HG02884 (cell line): Measurements from ENCODE around the gene PXDC1.

ENCODE experiments used
- ATAC-seq: cut with Tn5 transposase; IDR thresholded peaks from one replicate; pipeline ENCODE4 v1.9.1; 2021; ENCODE audit warnings: mild to moderate bottlenecking, moderate library complexity; ENCODE audit not compliant: unreplicated experiment

Gene PXDC1

DNA sequence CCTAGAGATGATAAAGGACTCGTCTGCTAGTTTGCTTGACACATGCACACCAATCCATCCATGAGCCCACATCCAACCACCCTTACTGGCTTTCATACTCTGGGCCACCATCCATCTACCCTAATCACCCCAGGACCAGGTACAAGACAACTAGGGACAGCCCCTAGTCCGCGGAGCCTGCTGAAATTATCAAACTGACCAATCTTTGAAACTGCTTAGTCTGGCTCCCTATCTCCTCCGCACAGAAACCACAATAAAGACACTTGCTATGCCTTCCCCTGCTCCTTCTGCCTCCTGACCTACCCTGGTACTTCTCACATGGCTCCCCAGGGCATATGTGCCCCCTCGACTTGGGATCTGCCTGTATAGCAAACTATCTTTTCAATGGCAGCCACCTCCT is 33.1 kb downstream of the PXDC1 start:
- no peak for ATAC-seq

DNA sequence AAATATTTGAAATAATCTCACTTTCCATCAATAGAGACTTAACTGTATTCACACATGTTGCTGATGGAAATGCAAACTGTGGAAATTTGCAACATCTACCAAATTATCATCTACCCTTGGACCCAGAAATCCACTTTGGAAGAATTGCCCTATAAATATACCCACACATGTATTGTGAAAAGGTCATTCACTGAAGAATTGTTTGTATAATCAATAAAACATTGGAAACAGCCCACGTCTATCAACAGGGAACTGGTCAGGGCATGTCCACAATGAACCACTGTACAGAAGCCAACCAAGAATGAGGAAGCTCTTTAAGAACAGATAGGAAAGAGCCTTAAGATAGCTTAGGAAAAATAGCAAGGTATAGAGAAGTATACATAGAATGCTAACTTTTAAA is 36.2 kb downstream of the PXDC1 start:
- no peak for ATAC-seq

DNA sequence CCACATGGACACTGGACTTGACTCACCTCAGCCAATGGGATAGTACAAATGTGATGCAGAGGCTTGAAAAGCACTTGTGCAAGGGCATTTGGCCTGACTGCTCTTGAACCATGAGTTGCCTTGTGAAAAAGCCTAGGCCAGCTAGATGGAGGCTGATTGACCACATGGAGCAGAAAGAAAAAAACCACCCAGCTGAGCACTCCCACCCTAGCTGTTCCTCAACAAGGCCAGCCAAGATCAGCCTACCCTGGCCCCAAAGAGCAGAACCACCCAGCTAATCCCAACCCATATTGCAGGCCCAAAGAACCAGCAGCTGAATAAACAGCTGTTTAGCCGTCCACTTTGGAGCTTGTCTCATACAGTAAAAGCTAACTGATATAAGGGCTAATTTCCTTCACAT is 36.7 kb downstream of the PXDC1 start:
- no peak for ATAC-seq

- no peak for ATAC-seq
Observed at GRCh38 chr6:3714111-3714510, 37.4 kb downstream of the PXDC1 start.

GRCh38 chr6:3712827-3713665 is 38.5 kb downstream of the PXDC1 start:
- ATAC-seq, result no peak

DNA sequence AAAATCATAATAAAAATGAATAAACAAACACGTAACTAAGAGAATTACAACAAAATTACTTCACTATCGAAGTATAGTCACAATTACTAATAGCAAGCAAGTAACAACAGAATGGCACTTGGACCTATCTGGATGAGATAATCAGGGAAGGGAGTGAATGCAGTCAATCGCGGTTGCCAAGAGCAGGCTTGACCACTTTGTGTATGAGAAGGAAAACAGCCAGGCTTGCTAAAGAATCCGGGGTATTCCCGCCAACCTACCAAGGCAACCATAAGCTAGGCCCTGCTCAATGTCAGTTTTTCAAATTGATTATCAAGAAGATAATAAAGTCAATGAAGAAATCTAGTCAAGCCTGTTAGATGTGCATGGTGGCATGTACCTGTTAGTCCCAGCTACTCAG is 39.7 kb downstream of the PXDC1 start:
- ATAC-seq, result no peak

DNA sequence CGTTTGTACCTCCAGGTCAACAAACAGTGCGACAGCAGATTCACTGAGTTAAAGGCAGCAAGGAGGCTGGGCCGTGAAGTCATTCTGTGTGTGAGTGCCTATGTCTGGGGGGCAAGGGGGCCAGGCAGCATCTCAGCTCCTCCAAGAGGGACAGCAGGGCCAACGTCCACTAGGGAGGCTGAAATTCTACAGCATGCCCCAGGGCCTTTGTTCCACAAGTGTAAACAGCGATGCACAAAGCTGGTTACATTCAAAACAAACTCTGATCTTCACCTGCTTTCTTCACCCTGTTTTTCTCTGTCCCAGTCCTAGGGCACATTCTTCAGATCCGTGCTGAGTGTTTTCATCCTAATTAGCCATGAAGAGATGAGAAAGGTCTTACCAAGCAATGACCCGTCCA is 41.1 kb downstream of the PXDC1 start:
- ATAC-seq, result no peak

GRCh38 chr6:3708540-3708939 is 43.0 kb downstream of the PXDC1 start:
- ATAC-seq, result no peak

- no peak for ATAC-seq
Observed at GRCh38 chr6:3707751-3708412, 43.6 kb downstream of the PXDC1 start.

GRCh38 chr6:3707024-3707423 is 44.5 kb downstream of the PXDC1 start:
- ATAC-seq, result no peak

GRCh38 chr6:3706547-3706946 is 45.0 kb downstream of the PXDC1 start:
- no peak for ATAC-seq

DNA sequence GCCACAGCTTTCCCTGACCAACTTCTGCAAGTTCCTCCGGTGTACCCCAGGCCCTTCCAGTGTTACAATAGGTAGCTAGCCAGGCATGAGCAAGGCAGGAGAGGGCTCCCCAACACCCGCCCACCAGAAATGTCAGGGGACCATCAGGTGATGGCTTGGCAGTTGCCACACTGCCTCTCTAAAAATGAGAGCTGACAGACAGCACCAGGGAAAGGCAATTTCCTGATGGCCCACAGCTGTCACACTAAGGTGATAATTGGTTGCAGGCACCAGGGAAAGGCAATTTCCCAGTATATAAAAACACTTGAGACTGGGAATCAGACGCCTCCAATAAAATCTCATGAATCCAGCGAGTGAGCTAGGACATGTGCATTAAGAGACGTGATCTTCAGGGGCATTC is 49.9 kb downstream of the PXDC1 start:
- ATAC-seq, result no peak

GRCh38 chr6:3699231-3699630 is 52.3 kb downstream of the PXDC1 start:
- ATAC-seq, result no peak

- ATAC-seq, result no peak
Observed at GRCh38 chr6:3698021-3698420, 53.5 kb downstream of the PXDC1 start.

- ATAC-seq, result no peak
Observed at GRCh38 chr6:3697609-3698008, 53.9 kb downstream of the PXDC1 start.

- no peak for ATAC-seq
Observed at GRCh38 chr6:3696525-3697088, 54.9 kb downstream of the PXDC1 start.

DNA sequence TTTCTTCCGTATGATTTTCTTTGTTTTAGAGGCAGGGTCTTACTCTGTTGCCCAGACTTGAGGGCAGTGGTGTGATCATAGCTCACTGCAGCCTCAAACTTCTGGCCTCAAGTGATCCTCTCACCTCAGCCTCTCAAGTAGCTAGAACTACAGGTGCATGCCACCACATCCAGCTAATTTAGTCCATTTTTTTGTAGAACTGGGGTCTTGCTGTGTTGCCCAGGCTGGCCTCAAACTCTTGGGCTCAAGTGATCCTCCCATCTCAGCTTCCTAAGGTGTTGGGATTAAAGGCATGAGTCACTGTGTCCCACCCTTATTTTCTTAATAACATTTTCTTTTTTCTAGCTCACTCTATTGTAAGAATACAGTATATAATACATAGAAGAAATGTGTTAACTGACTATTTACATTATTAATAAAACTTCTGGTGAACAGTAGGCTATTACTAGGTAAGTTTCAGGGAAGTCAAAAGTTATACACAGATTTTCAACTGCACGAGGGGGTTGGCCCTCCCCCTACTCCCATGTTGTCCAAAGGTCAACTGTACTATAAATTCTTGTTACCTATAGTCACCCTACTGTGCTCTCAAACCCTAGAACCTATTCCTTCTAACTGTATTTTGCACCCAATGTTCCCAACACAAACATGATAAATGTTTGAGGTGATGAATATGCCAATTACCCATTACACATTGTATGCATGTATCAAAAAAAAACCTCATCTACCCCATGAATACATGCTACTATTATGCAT is 56.3 kb downstream of the PXDC1 start:
- no peak for ATAC-seq

DNA sequence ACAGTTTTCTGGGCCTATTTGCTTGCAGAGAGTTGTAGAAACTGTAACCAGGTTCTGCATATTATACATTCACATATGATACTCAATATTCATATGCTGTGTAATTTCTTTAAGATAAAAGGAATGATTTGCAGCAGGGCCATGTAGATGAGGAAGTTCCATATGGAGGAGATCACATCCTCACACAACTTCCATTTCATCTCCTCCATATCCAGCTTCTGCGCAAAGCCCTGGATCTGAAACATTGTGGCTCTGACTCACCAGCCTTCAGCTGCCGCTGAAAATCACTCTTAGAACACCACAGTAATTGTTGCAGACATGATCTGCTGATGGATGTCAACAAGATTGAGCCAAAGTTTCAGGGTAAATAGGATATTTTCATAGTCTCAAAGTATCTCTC is 57.7 kb downstream of the PXDC1 start:
- ATAC-seq, result no peak

DNA sequence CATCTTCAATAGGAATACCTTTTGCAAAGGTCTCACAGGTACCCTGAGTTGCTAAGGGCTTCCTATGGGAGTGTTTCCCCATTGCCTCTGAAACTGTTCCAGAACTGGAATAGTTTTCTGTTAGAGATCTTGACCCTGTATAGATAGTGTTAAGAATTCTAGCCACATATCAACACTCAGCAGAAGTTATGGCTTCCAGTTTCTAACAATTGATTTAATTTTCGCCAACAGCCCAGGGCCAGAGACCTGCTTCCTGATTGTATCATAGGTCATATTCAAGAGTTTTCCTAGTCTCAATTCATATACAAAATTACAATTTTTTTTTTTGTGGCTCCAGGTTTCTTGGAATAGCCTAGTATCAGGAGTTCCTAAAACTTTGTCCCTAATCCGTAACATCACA is 61.0 kb downstream of the PXDC1 start:
- ATAC-seq, result no peak

DNA sequence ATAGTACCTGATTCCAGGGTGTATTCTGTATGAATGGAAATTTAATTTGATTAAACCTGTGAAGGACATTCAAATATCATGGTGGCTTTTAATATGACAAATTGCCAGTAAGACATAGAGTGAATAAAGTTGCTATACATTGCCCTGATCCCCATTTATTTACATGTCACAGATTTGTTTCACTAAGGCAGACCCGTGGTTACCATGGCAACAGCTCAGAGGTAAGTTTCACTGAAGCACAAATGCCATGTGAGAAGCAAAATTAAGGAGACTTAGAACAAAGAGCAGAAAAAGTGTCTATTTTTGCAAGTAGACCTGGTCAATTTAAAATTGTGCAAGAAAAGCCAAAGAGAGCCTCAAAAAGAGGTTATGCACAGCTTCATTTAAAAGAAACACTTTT is 63.7 kb downstream of the PXDC1 start:
- no peak for ATAC-seq

GRCh38 chr6:3683331-3683730 is 68.2 kb downstream of the PXDC1 start:
- ATAC-seq, result no peak

- ATAC-seq, result no peak
Observed at GRCh38 chr6:3678946-3679345, 72.6 kb downstream of the PXDC1 start.
